ENCODE measurements around the gene GTF3C2. TPM values are rescaled to one million over a fixed set of nuclear protein-coding genes. Genes with fewer than 3 reads are reported as not detected.
A peak's percentile ranks its signal among the peaks of the same experiment; 100 is the strongest.

Gene GTF3C2
- total RNA-seq, 4 donors from 2014 or later, result 25.3 to 45.6 (median 40.5) TPM

- in situ Hi-C loops (cut with MboI; ENCODE audit: low sequenced_read_pairs in 4 of 4), result no loop called here
- DNase-seq, result no peak
- H3K9me3 ChIP-seq, result no peaks in the 10 kb centered on the region
- no peaks in the 10 kb centered on the region for H3K36me3 ChIP-seq
- intact Hi-C loops (cut with DNase I; ENCODE audit: low total_unique reads), result no loop called here
- H3K27ac ChIP-seq, result no peak overlapping the region
- TF ChIP-seq POLR2A (IDR thresholded peaks at IDR 0.05) (no peak), CTCF (IDR thresholded peaks at IDR 0.05 in 4 of 5, conservative IDR thresholded peaks at IDR 0.05 in 1 of 5) (no peak)
- peaks cover 22 to 43% of the 10 kb centered on the region in 2 donors for H3K4me1 ChIP-seq
- no peak for ATAC-seq
- H3K27me3 ChIP-seq, result no peaks in the 10 kb centered on the region
- no peak overlapping the region for H3K4me3 ChIP-seq
Observed at GRCh38 chr2:27350106-27350693, 6.4 kb downstream of the GTF3C2 start.

- intact Hi-C loops (cut with DNase I; ENCODE audit: low total_unique reads) (no loop called here), in situ Hi-C loops (cut with MboI; ENCODE audit: low sequenced_read_pairs in 4 of 4) (no loop called here)
- DNase-seq (no peak), ATAC-seq (peak in 1 of 2 donors; percentile 23)
- Histone ChIP-seq H3K27me3 (no peaks in the 10 kb centered on the region), H3K4me1 (peaks cover 0 to 18% of the 10 kb centered on the region in 2 donors), H3K27ac (no peak overlapping the region), H3K4me3 (no peak overlapping the region), H3K9me3 (no peaks in the 10 kb centered on the region), H3K36me3 (peaks cover 0 to 3% of the 10 kb centered on the region in 2 donors)
- TF ChIP-seq POLR2A (IDR thresholded peaks at IDR 0.05), result no peak
- no peak for TF ChIP-seq CTCF (IDR thresholded peaks at IDR 0.05 in 4 of 5, conservative IDR thresholded peaks at IDR 0.05 in 1 of 5)
Observed at GRCh38 chr2:27347641-27348040, 8.9 kb downstream of the GTF3C2 start.

- peaks cover 0 to 85% of the 10 kb centered on the region in 2 donors for H3K36me3 ChIP-seq
- intact Hi-C loops (cut with DNase I; ENCODE audit: low total_unique reads) (no loop called here), in situ Hi-C loops (cut with MboI; ENCODE audit: low sequenced_read_pairs in 4 of 4) (no loop called here)
- DNase-seq (no peak), ATAC-seq (no peak)
- TF ChIP-seq POLR2A (IDR thresholded peaks at IDR 0.05) (no peak), CTCF (IDR thresholded peaks at IDR 0.05 in 4 of 5, conservative IDR thresholded peaks at IDR 0.05 in 1 of 5) (no peak)
- H3K4me1 ChIP-seq, result no peaks in the 10 kb centered on the region
- H3K9me3 ChIP-seq, result no peaks in the 10 kb centered on the region
- H3K4me3 ChIP-seq, result no peak overlapping the region
- H3K27me3 ChIP-seq, result no peaks in the 10 kb centered on the region
- H3K27ac ChIP-seq, result no peak overlapping the region
Observed at GRCh38 chr2:27336173-27336572, 20.4 kb downstream of the GTF3C2 start.

- intact Hi-C loops (cut with DNase I; ENCODE audit: low total_unique reads), result no loop called here
- no peaks in the 10 kb centered on the region for H3K4me1 ChIP-seq
- DNase-seq (no peak), ATAC-seq (no peak)
- no peaks in the 10 kb centered on the region for H3K9me3 ChIP-seq
- no peak overlapping the region for H3K4me3 ChIP-seq
- TF ChIP-seq CTCF (IDR thresholded peaks at IDR 0.05 in 4 of 5, conservative IDR thresholded peaks at IDR 0.05 in 1 of 5) (no peak), POLR2A (IDR thresholded peaks at IDR 0.05) (no peak)
- no peaks in the 10 kb centered on the region for H3K27me3 ChIP-seq
- peaks cover 0 to 85% of the 10 kb centered on the region in 2 donors for H3K36me3 ChIP-seq
- H3K27ac ChIP-seq, result no peak overlapping the region
- in situ Hi-C loops (cut with MboI; ENCODE audit: low sequenced_read_pairs in 4 of 4), result no loop called here
Observed at GRCh38 chr2:27335311-27335710, 21.3 kb downstream of the GTF3C2 start.

- Histone ChIP-seq H3K4me3 (no peak overlapping the region), H3K27me3 (no peaks in the 10 kb centered on the region), H3K27ac (peak overlapping the region in 3 of 4 donors; percentile 95 to 100 (median 98)), H3K9me3 (no peaks in the 10 kb centered on the region), H3K36me3 (peaks cover 0 to 41% of the 10 kb centered on the region in 2 donors), H3K4me1 (peaks cover 31 to 33% of the 10 kb centered on the region in 2 donors)
- DNase-seq (no peak), ATAC-seq (no peak)
- intact Hi-C loops (cut with DNase I; ENCODE audit: low total_unique reads) (no loop called here), in situ Hi-C loops (cut with MboI; ENCODE audit: low sequenced_read_pairs in 4 of 4) (no loop called here)
- TF ChIP-seq POLR2A (IDR thresholded peaks at IDR 0.05) (no peak), CTCF (IDR thresholded peaks at IDR 0.05 in 4 of 5, conservative IDR thresholded peaks at IDR 0.05 in 1 of 5) (no peak)
Observed at GRCh38 chr2:27324720-27325119, 31.8 kb downstream of the GTF3C2 start.

Measured in gastrocnemius medialis (tissue), 4 donors.